ENCODE results near the gene USP43.
A peak's percentile ranks its signal among the peaks of the same experiment; 100 is the strongest.

Gene USP43

DNA sequence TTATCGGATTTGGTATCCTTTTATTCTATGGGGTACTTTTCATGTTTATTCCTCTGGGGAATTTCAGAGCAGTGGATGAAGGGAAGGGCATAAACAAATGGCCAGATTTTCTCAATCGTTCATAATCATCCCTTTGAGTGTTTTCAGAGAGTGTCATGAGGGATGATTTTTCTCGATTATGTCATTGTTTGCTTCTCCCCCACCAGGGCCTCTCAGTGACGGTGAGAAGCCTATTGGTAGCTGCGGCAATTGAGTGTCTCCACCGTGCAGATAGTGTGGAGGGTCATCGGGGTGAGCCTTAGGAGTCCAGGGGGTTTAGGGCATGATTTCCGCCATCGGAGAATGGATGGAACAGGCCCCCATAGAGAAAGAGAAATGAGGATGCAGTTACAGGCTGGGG is 57.2 kb downstream of the USP43 start:
- no peak overlapping the region for H3K4me3 ChIP-seq (ENCODE audit: low read length)
- DNase-seq (ENCODE audit: low read depth, low spot score) = no peak

DNA sequence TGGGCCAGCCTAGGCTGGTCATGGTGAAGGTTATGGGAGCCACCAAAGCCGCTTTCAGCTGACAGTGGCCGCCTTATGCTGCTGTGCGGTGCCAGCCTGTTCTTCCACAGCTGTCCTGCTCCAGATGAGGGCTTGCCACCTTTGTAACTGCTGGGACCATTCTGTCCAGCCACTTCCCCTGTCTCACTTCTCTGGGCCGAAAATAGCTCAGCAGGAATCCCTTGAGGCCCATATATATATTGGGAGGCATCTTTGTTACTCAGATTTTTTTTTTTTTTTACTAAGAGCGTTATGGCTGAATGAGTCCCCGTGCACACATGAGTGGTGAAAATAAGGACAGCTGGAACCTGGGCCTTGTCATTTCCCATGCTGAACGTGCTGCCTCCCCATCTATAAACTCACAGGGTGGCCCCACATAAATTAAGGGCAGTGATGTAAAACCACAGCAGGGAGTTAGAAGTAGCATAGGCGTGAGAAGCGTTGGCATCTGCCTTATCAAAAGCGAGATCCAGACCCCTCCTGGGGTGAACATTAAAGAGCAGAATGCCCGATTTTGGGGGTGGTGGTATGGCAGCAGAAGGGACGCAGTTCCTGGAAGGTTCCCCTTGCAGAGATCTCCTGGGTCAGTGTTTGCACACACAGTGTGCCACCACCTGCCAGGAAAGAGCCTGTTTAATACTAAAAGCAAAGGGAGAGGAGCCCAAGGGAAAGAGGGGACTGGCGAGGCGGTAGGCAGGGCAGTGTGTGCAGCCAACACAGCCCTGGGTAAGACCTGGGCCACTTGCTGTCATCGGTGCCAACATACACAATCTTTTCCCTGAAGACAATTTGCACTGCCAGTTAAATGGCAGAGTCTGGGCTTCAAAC is 57.8 kb downstream of the USP43 start:
- DNase-seq (ENCODE audit: low read depth, low spot score) = no peak
- H3K4me3 ChIP-seq (ENCODE audit: low read length) = no peak overlapping the region

DNA sequence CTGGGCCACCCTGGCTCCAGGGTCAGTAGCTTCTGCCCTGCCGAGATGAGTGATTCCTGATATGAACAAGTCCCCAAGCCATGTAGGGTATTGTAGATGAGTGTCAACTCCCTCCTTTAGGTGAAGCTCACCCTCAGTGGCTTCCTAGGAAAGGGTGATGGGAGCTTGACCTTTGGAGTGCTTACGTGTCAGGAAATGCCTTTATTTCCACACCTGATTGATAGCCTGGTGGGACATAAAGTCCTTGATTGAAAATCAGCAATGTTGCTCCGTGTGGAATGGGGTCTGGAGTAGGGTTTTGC is 58.4 kb downstream of the USP43 start:
- no peak overlapping the region for H3K4me3 ChIP-seq (ENCODE audit: low read length)
- no peak for DNase-seq (ENCODE audit: low read depth, low spot score)

DNA sequence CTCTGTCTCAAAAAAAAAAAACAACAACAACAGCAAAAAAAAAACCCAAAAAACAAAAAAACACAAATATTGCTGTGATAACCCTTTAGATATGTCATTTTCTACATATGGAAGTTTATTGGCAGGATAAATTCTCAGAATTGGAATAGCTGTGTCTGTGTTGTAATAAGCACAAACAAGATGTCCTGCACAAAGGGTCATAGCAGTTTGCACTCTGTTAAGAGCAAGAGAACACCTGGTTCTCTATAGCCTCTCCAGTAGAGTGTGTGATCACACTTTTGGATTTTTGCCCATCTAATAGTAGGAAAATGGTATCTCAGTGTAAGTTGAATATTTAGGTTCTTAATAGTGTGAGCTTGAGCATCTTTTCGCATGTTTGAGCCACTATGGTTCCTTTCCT is 60.4 kb downstream of the USP43 start:
- no peak overlapping the region for H3K4me3 ChIP-seq (ENCODE audit: low read length)
- DNase-seq (ENCODE audit: low read depth, low spot score) = no peak

DNA sequence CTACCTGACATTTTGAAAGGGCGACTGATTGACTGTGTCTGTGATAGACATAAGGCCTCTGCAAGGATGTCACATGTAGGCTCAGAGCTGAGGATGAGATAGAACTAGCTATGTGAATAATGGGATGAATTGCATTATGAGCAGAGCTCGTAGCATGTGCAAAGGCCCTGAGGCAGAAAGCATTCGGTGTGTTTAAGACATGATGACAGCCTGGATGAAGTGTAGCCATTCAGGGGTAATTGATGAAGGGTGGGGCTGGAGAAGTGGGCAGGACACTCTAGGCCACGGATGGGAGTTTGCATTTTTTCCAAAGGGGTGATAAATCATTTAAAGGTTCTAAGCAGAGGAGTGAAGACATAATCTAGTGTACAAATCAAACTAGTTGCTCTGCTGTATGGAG is 62.6 kb downstream of the USP43 start:
- no peak for DNase-seq (ENCODE audit: low read depth, low spot score)

DNA sequence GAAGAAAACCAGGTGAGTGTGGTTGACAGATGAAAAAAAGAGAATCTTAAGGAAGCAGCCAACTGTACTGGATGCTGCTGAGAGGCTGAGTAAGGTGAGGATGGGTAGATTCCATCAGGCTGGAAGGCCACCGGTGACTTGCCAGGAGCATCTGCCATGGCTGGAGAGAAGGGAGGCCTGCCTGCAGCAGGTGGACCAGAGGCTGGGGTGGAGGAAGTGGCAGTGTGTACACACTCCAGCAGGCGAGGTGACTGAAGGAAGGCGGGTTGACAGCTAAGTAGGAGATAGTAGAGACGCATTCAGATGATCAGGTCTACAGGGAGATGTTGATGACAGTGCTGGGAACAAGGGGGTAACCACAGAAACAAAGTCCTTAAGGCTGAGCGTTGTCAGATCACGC is 69.5 kb downstream of the USP43 start:
- no peak for DNase-seq (ENCODE audit: low read depth, low spot score)
- no peak overlapping the region for H3K4me3 ChIP-seq (ENCODE audit: low read length)

More for the DNA sequence above, 62.6 kb downstream of the USP43 start:
- no peak overlapping the region for H3K4me3 ChIP-seq (ENCODE audit: low read length)

DNA sequence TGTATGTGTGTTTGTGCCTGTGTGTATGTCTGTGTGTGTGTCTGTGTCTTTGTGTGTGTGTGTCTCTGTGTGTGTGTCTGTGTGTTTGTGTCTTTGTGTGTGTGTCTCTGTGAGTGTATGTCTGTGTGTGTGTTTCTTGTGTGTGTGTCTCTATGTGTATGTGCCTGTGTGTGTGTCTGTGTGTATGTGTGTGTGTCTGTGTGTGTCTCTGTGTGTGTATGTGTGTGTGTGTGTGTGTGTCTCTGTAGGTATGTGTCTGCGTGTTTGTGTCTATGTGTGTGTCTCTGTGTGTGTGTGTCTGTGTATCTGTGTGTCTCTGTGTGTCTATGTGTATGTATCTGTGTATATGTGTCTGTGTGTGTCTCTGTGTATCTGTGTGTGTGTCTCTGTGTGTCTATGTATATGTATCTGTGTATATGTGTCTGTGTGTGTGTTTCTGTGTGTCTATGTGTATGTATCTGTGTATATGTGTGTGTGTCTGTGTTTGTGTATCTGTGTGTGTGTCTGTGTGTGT is 70.2 kb downstream of the USP43 start:
- no peak for DNase-seq (ENCODE audit: low read depth, low spot score)
- no peak overlapping the region for H3K4me3 ChIP-seq (ENCODE audit: low read length)

DNA sequence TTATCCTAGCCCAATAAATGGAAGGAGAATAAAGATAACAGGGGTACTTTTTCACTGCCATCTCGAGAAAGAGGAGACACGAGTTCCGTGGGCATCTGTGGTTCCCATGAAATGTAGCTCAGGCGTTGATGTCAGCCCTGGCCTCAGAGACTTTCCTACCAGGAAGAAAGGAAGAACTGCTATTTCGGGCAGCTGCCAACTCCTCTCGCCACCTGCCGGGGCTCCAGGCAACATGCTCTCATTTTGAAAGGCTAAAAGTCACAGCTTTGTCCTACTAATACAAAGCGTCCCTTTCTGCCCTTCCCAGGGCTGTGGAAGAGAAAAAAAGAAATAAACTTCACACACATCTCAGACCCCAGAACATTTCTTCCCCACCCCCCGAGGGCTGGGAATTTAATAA is 80.3 kb downstream of the USP43 start:
- no peak overlapping the region for H3K4me3 ChIP-seq (ENCODE audit: low read length)
- no peak for DNase-seq (ENCODE audit: low read depth, low spot score)

DNA sequence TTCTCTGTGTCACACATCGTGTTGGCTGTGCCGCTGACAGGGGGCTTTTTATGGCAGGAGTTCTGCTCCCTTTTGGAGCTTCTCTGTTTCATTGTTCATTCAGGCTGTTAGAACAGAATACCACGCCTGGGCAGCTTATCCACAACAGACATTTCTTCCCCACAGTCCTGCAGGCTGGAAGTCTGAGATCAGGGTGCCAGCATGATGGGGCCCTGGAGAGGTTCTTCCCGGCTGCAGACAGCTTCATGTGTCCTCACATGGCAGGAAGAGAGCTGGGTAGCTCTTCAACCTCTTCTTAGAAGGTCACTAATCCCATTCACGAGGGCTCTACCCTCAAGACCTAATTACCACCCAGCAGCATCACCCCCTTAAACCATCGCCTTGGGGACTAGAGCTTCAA is 81.0 kb downstream of the USP43 start:
- H3K4me3 ChIP-seq (ENCODE audit: low read length) = no peak overlapping the region
- DNase-seq (ENCODE audit: low read depth, low spot score) = no peak

DNA sequence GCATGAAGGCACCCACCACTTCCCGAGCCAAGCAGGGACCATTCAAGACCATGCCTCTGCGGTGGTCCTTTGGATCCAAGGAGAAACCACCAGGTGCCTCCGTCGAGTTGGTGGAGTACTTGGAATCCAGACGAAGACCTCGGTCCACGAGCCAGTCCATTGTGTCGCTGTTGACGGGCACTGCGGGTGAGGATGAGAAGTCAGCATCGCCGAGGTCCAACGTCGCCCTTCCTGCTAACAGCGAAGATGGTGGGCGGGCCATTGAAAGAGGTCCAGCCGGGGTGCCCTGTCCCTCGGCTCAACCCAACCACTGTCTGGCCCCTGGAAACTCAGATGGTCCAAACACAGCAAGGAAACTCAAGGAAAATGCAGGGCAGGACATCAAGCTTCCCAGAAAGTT is 82.7 kb downstream of the USP43 start:
- DNase-seq (ENCODE audit: low read depth, low spot score) = no peak
- H3K4me3 ChIP-seq (ENCODE audit: low read length) = no peak overlapping the region

DNA sequence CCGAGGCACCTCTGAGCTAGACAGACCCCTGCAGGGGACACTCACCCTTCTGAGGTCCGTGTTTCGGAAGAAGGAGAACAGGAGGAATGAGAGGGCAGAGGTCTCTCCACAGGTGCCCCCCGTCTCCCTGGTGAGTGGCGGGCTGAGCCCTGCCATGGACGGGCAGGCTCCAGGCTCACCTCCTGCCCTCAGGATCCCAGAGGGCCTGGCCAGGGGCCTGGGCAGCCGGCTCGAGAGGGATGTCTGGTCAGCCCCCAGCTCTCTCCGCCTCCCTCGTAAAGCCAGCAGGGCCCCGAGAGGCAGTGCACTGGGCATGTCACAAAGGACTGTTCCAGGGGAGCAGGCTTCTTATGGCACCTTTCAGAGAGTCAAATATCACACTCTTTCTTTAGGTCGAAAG is 83.2 kb downstream of the USP43 start:
- DNase-seq (ENCODE audit: low read depth, low spot score) = no peak
- H3K4me3 ChIP-seq (ENCODE audit: low read length) = no peak overlapping the region

DNA sequence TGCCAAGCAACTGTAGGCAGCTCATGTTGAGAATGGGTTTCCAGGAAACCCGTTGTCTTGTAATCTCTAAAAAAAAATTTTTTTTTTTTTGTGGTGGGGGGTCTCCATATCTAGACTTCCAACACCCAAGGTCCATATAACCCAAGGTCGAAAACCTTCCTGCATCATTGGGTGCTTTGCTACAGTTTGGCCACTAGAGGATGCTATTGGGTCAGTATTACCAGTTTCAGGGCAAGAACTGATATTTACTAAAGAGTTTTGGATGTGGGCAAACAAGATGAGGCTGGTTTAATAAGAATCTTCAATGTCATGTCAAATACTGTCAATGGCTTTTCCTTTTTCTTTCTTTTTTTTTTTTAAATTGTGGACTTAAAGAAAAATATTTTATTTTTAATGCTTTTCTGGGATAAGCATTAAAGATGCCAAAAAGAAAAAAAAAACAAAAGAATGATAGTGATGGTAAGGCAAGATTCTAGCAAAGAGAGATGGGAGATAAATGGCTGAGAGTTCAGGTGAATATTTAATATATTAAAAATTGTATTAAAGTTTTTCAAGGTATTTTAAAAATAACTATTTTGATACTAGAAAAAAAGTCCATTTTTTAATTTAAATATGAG is 83.8 kb downstream of the USP43 start:
- no peak overlapping the region for H3K4me3 ChIP-seq (ENCODE audit: low read length)
- DNase-seq (ENCODE audit: low read depth, low spot score) = peak; percentile 49

DNA sequence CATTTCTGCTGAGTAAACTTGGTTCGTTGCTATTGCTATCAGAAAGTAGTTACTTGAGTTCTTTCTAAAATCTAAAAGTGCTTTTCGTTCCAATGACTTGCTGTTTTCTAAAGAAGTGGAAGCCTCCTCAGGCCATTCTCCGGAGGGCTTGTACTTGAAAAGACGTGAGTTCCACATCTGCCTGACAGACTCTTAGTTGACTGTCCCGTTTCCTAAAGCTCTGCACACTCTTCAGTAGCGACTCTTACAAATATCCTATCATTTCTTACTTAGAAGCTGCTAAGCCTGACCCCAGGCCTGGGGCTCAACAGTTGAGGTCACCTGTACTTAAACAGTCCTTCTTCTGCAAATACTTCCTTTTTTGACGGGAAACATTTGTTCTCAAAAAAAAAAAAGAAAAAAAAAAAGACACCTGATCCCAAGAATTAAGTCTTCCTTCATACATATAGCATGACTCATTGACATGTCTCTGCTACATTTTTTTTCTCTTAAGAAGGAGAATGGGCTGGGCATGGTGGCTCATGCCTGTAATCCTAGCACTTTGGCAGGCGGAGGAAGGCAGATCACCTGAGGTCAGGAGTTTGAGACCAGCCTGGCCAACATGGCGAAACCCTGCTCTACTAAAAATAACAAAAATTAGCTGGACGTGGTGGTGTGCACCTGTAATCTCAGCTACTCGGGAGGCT is 84.6 kb downstream of the USP43 start:
- no peak overlapping the region for H3K4me3 ChIP-seq (ENCODE audit: low read length)
- no peak for DNase-seq (ENCODE audit: low read depth, low spot score)

DNA sequence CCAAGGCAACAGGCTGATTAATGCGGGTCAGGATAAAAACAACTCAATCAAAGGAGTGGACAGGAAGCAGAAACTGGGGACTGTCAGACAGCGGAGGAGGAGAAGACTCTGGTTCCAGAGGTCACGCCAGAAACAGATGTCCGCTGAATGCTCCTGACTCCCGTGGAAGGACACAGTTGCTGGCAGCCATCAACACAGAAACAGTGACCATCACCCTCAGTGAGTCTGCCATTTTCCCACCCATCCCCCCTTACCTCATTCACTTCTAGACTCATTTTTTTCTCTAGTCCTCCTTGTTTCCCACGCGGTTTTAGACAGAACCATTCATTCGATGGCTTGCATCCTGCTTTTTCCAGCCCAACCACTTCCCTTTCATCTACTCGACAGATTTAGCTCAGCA is 105.2 kb downstream of the USP43 start:
- no peak overlapping the region for H3K4me3 ChIP-seq (ENCODE audit: low read length)
- no peak for DNase-seq (ENCODE audit: low read depth, low spot score)

DNA sequence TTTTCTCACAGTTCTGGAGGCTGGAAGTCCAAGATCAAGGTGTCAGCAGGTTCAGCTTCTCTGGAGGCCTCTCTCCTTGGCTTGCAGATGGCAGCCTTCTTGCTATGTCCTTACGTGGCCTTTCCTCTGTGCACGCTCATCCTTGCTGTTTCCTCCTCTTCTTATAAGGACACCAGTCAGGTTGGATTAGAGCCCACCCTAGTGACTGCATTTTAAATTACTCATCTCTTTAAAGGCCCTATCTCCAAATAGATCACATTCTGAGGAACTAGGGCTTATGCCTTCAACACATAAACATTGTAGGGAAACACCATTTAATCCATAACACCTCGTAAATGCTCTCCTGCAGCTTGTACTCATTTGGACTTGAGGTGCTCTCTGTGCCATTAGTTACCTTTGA is 109.8 kb downstream of the USP43 start:
- no peak for DNase-seq (ENCODE audit: low read depth, low spot score)
- no peak overlapping the region for H3K4me3 ChIP-seq (ENCODE audit: low read length)

DNA sequence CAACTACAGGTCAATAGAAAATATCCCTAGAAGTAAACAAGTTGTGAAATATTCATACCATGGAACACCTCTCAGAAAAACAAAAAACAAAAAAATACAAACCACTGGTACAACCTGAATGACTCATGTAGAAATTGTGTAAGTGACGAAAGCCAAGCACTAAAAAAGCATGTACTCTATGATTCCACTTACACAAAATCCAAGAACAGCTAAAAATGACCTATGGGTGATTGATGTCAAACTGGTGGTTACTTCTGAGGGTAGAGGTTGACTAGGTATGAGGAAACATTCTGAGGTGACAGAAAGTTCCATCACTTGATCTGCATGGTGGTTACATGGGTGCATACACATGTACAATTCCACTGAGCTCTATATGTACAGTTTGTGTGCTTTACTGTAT is 114.9 kb downstream of the USP43 start:
- H3K4me3 ChIP-seq (ENCODE audit: low read length) = no peak overlapping the region
- DNase-seq (ENCODE audit: low read depth, low spot score) = no peak

DNA sequence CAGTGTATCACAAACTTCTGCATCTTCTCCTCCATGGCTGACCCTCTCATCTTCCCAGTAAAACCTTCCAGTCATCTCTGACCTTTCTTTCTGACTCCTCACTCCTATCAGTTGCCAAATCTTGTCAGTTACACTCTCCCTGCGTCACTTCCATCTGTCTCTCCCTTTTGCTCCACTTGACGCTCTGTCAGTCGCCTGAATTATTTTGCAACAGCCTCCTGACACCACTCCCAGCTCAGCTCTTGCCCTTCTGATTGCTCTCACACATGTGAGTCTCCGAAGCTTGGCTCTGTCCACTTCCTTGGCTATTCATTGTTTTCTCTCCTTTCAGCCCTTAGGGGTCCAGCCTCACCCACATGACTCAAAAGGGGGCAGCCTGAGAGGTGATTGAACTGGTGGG is 118.3 kb downstream of the USP43 start:
- DNase-seq (ENCODE audit: low read depth, low spot score) = no peak
- no peak overlapping the region for H3K4me3 ChIP-seq (ENCODE audit: low read length)

DNA sequence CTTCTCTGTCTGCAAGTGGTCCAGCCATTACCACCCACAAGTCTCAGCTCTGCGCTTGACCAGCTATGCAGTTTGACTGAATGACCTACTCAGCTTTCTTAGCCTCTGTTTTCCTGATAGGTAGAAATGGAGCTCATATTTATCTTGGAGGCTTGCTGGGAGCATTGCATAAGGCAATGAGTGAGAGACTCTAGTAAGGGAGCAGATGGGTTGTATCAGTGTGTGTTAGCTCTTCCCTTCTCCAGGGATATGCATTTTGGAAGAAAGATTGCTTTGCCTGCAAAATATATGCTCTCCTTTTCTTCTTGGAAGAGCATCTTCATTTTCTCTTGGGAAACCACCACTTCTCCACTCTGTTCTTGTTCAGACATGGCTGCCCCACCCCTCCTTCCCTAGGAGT is 120.0 kb downstream of the USP43 start:
- DNase-seq (ENCODE audit: low read depth, low spot score) = no peak
- H3K4me3 ChIP-seq (ENCODE audit: low read length) = no peak overlapping the region

DNA sequence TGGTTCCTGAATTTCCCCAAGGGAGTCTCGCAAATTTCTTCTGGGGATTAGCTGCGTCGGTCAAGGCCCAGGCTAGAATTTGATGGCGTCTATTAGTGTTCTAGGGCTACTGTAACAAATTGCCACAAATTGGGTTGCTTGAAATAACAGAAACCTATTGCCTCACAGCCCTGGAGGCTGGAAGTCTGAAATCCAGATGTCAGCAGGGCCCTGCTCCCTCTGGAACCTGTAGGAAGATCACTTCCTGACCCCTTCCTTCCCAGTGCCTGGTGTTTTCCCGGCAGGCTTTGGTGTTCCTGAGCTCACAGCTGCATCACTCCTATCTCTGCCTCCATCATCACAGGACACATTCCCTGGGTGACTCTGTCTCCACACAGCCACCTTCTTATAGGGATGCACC is 121.7 kb downstream of the USP43 start:
- no peak overlapping the region for H3K4me3 ChIP-seq (ENCODE audit: low read length)
- DNase-seq (ENCODE audit: low read depth, low spot score) = no peak

DNA sequence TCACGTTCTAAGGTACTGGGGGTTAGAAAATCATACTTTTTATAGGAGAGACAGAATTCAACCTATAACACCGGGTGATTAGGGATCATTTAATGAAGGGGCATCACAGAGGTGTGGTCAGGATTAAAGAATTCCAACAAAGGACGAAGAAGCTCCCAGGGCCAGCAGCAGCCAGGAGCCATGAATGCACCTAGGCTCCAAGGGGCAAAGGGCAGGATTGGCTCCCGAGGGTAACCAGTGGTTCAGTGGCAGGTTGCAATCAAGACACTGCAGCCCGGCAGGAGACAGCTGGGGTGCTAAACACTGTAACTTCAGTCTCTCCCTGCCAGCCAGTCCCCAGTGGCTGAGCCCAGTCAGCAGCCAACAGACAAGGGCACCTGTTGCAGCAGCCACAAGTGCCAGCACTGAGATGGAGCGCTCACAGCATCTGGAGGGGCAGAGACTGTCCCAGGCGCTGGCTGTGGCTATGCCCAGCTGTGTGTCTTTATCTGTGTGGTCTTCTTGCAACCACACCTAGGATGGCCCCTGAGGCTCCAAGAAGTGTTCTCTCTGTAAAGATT is 122.2 kb downstream of the USP43 start:
- no peak for DNase-seq (ENCODE audit: low read depth, low spot score)
- H3K4me3 ChIP-seq (ENCODE audit: low read length) = no peak overlapping the region
